Calu3 (cell line): Measurements from ENCODE around the gene HBA1. TPM values are rescaled to one million over a fixed set of nuclear protein-coding genes. Genes with fewer than 3 reads are reported as not detected.
"Not testable (repeated sequence)": the region's sequence is repeated elsewhere in the genome, so short reads cannot be mapped to it uniquely, and the experiment has no call there.

Experiments used
- BruUV-seq: library from RNA; stranded (reverse); fragments of 400-500 nt; replicated peaks from 2 replicates; lab custom pipeline; 2021; lab: Mats Ljungman, UMichigan
- CTCF ChIA-PET: fragments of 300-600 bp; sonication (Branson Sonifier 250); formaldehyde crosslinking; loops from one replicate; lab custom pipeline; 2022; ENCODE audit warnings: antibody characterized with exemption; lab: Charles Lee
- DNase-seq: peaks from one replicate; pipeline ENCODE4 v3.0.0; 2022
- H3K27ac Mint-ChIP-seq: one replicate; pipeline ENCODE4 v1.8.0; 2022; ENCODE audit warnings: mixed read lengths; ENCODE audit not compliant: unreplicated experiment
- H3K27me3 Mint-ChIP-seq: one replicate; pipeline ENCODE4 v1.8.0; 2022; ENCODE audit warnings: mixed read lengths; ENCODE audit not compliant: unreplicated experiment
- H3K36me3 Mint-ChIP-seq: one replicate; pipeline ENCODE4 v1.8.0; 2022; ENCODE audit warnings: mild to moderate bottlenecking, moderate library complexity, mixed read lengths; ENCODE audit not compliant: insufficient read depth, unreplicated experiment
- H3K4me1 Mint-ChIP-seq: one replicate; pipeline ENCODE4 v1.8.0; 2022; ENCODE audit warnings: mild to moderate bottlenecking, low read depth, mixed read lengths; ENCODE audit not compliant: unreplicated experiment
- H3K4me3 Mint-ChIP-seq: one replicate; pipeline ENCODE4 v1.8.0; 2022; ENCODE audit warnings: mild to moderate bottlenecking, low read depth, moderate library complexity, mixed read lengths; ENCODE audit not compliant: unreplicated experiment
- H3K9me3 Mint-ChIP-seq: one replicate; pipeline ENCODE4 v1.8.0; 2022; ENCODE audit warnings: low read depth, mixed read lengths; ENCODE audit not compliant: unreplicated experiment
- CTCF ChIP-seq: fragments of 200-600 bp; IDR thresholded peaks from one replicate; pipeline ENCODE4 v1.8.0; 2022; ENCODE audit warnings: antibody characterized with exemption; ENCODE audit not compliant: unreplicated experiment
- intact Hi-C: fragments of 100-400 bp; cut with micrococcal nuclease; formaldehyde crosslinking; loops from one replicate; pipeline ENCODE4 v1.10.0; 2022; ENCODE audit not compliant: unreplicated experiment
- total RNA-seq: library from RNA; stranded (reverse); gene quantifications from 2 replicates; pipeline ENCODE4 v1.2.3, GENCODE V29; 2022

HBA1 gene
- total RNA-seq, 1 experiment from 2014 or later: not detected

GRCh38 chr16:175011-175949, 1.2 kb upstream of the HBA1 start:
- Mint-ChIP-seq H3K4me3 (no peak overlapping the region), H3K4me1 (peaks cover 4% of the 10 kb centered on the region), H3K27me3 (peaks cover 74% of the 10 kb centered on the region), H3K36me3 (peaks cover 14% of the 10 kb centered on the region), H3K9me3 (no peaks in the 10 kb centered on the region), H3K27ac (no peak overlapping the region)
- intact Hi-C loops: no loop called here
- CTCF ChIA-PET: interaction anchor here (1.7 kb wide), 1 partner anchor 187 kb away, joined by 6 read pairs; no protein-coding TSS in a partner anchor
- no peak for DNase-seq
- no TSS peak for BruUV-seq
- no peak for TF ChIP-seq CTCF

- BruUV-seq, DNase-seq, H3K27ac Mint-ChIP-seq, H3K9me3 Mint-ChIP-seq, H3K4me1 Mint-ChIP-seq, intact Hi-C loops, H3K4me3 Mint-ChIP-seq: not testable (repeated sequence)
- H3K27me3 Mint-ChIP-seq: peaks cover 67% of the 10 kb centered on the region
- CTCF ChIA-PET: interaction anchor here (1.7 kb wide), 1 partner anchor 186 kb away, joined by 6 read pairs; no protein-coding TSS in a partner anchor
- peaks cover 16% of the 10 kb centered on the region for H3K36me3 Mint-ChIP-seq
Observed at GRCh38 chr16:176006-176405, 474 bp upstream of the HBA1 start.

- H3K9me3 Mint-ChIP-seq: no peaks in the 10 kb centered on the region
- H3K27ac Mint-ChIP-seq: no peak overlapping the region
- BruUV-seq: no TSS peak
- CTCF ChIA-PET: interaction anchor here (0.7 kb wide), 1 partner anchor 128 kb away, joined by 4 read pairs; no protein-coding TSS in a partner anchor
- H3K4me1 Mint-ChIP-seq: no peaks in the 10 kb centered on the region
- peak overlapping the region; percentile 26 for H3K4me3 Mint-ChIP-seq
- TF ChIP-seq CTCF: no peak
- DNase-seq: no peak
- intact Hi-C loops: no loop called here
- H3K36me3 Mint-ChIP-seq: peaks cover 30% of the 10 kb centered on the region
- H3K27me3 Mint-ChIP-seq: peaks cover 52% of the 10 kb centered on the region
Observed at GRCh38 chr16:177394-177822, 928 bp downstream of the HBA1 start.

GRCh38 chr16:177981-178667, 1.6 kb downstream of the HBA1 start:
- CTCF ChIA-PET: interaction anchor here (0.7 kb wide), 1 partner anchor 127 kb away, joined by 4 read pairs; no protein-coding TSS in a partner anchor
- no peak for DNase-seq
- intact Hi-C loops: no loop called here
- Mint-ChIP-seq H3K4me1 (no peaks in the 10 kb centered on the region), H3K9me3 (no peaks in the 10 kb centered on the region), H3K27ac (no peak overlapping the region), H3K36me3 (peaks cover 36% of the 10 kb centered on the region), H3K27me3 (peaks cover 49% of the 10 kb centered on the region), H3K4me3 (peak overlapping the region; percentile 26)
- BruUV-seq: no TSS peak
- TF ChIP-seq CTCF: no peak
